ENCODE measurements around the gene SPEM1.

DNA sequence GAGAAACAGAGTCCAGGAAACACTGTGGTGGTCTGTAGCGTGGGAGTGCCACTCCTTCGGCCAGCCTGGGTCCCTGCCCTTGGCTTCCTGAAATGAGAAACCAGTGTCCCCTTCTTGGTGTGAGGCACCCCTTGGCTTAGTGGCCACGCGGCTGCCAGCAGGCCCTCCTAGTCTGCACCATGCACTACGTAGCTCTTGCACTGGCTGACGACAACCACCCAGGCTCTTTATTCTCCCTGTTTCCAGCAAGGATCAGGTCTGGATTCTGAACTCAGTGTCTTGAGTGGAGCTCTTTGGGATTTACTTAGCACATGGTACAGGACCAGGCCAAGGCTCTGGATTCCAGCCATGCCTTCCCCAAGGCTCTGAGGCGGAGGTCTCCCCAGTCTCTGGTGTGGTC is 7.4 kb downstream of the SPEM1 start:
- TF ChIP-seq, protein P1, sequence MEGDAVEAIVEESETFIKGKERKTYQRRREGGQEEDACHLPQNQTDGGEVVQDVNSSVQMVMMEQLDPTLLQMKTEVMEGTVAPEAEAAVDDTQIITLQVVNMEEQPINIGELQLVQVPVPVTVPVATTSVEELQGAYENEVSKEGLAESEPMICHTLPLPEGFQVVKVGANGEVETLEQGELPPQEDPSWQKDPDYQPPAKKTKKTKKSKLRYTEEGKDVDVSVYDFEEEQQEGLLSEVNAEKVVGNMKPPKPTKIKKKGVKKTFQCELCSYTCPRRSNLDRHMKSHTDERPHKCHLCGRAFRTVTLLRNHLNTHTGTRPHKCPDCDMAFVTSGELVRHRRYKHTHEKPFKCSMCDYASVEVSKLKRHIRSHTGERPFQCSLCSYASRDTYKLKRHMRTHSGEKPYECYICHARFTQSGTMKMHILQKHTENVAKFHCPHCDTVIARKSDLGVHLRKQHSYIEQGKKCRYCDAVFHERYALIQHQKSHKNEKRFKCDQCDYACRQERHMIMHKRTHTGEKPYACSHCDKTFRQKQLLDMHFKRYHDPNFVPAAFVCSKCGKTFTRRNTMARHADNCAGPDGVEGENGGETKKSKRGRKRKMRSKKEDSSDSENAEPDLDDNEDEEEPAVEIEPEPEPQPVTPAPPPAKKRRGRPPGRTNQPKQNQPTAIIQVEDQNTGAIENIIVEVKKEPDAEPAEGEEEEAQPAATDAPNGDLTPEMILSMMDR (IDR thresholded peaks at IDR 0.05), result no peak
- TF ChIP-seq POLR2AphosphoS5 (IDR thresholded peaks at IDR 0.05) (no peak), POLR2A (IDR thresholded peaks at IDR 0.05; ENCODE audit: low read depth) (no peak)
